Measurements from ENCODE around the gene HEYL.

The HEYL gene

DNA sequence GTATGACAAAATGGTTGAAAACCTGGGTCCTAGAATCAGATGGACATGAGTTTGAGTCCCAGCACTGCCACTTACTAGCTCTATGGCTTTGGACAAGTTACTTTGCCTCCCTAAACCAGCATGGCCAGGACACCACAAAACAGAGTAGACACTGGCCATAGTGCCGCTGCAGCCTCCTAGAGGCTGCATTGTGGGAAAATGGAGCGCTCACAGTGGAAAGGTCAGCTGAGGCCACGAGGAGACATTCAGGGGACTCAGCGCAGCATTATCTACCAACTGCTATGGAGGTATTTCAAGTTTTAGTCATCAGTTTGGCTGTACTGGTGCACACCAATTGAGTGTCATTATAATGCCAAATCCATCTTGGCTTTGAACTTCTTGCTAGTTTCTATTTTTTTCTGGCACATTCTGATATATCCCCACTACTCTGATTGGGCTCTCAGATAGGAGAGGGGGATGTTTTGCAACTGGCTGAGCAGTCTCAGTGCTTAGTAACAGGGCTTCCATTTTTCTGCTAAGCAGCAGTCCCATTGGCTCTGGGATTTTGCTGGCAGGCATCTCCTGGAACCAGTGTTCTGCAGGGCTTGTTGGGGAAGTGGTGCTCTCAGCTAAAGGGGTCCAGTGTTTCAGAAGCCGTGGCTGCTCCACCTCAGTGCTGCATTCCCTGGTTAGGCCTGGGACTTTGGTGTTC lies 16.3 kb upstream of the HEYL start:
- Mint-ChIP-seq H3K36me3 (ENCODE audit: low read depth) (no peaks in the 10 kb centered on the region), H3K27ac (no peak overlapping the region), H3K27me3 (peaks cover 14% of the 10 kb centered on the region), H3K4me1 (peaks cover 3% of the 10 kb centered on the region), H3K4me3 (no peak overlapping the region), H3K9me3 (no peaks in the 10 kb centered on the region)
- DNase-seq (no peak), ATAC-seq (no peak)

DNA sequence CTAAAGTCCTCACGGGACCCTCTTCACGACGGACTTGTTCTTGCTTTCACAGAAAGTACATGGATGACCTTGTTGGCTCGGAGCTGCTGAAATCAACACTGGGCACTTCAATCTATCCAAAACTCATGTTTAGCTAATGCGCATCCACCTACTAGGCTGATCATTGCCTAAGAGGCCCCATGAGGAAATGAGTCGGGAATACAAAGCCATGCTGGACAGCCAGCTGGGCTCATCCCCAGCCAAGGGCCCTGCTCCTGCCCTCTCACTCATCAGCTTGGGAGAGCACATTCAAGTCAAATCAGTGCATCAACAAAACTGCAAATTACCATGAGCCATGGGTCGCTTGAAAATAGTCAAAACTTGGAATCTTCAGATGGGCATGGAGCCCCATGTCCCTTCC lies 14.8 kb upstream of the HEYL start:
- DNase-seq: no peak
- Mint-ChIP-seq H3K27me3 (peaks cover 12% of the 10 kb centered on the region), H3K36me3 (ENCODE audit: low read depth) (no peaks in the 10 kb centered on the region), H3K27ac (no peak overlapping the region), H3K9me3 (no peaks in the 10 kb centered on the region), H3K4me3 (no peak overlapping the region), H3K4me1 (peaks cover 3% of the 10 kb centered on the region)
- ATAC-seq: no peak

DNA sequence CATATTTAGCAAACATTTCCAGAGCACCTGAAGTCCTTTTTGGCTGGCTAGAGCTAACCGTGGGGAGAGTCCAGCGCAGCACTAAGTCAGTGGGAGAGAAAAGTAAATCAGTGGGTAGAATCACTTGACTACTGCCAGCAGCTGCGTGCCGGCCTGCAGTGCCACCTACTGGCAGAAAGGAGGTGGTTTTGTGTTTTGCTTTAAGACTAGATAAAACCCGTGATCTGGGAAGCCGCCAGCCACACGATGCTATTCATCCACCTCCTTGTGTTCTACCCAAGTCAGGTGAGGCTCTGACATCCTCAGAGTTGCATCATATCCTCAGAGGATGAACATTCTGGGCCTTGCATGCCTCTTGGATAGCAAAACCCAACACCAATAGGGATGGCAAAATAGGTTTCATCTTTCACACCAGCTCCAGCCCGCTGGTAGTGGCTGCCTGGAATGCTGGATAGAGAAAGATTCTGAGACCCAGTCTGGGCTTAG lies 14.1 kb upstream of the HEYL start:
- H3K9me3 Mint-ChIP-seq: no peaks in the 10 kb centered on the region
- peaks cover 3% of the 10 kb centered on the region for H3K4me1 Mint-ChIP-seq
- H3K27ac Mint-ChIP-seq: no peak overlapping the region
- H3K27me3 Mint-ChIP-seq: peaks cover 12% of the 10 kb centered on the region
- no peak overlapping the region for H3K4me3 Mint-ChIP-seq
- DNase-seq (peak; percentile 78), ATAC-seq (peak; percentile 68)
- H3K36me3 Mint-ChIP-seq (ENCODE audit: low read depth): no peaks in the 10 kb centered on the region

DNA sequence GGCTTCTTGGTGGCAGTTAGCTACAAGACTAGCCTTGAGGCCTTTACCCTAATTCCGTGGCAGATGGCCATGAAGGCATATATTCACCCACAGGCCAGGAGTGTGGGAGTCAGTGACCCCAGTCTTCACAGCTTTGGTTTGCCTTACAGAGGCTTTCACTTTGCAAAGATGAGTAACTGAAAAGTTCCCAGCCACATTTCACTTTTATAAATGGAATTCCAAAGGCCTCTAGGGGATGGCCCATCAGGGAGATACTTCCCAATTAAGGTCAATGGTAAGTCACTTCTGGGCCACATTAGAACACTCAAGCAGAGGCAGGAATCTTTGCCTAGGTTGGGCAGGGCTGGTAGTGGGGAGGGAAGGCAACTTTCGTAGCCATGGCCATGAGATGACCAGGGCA lies 13.1 kb upstream of the HEYL start:
- H3K9me3 Mint-ChIP-seq: no peaks in the 10 kb centered on the region
- H3K27ac Mint-ChIP-seq: no peak overlapping the region
- no peak overlapping the region for H3K4me3 Mint-ChIP-seq
- no peaks in the 10 kb centered on the region for H3K4me1 Mint-ChIP-seq
- no peak for DNase-seq
- no peaks in the 10 kb centered on the region for H3K36me3 Mint-ChIP-seq (ENCODE audit: low read depth)
- H3K27me3 Mint-ChIP-seq: peaks cover 12% of the 10 kb centered on the region
- no peak for ATAC-seq

DNA sequence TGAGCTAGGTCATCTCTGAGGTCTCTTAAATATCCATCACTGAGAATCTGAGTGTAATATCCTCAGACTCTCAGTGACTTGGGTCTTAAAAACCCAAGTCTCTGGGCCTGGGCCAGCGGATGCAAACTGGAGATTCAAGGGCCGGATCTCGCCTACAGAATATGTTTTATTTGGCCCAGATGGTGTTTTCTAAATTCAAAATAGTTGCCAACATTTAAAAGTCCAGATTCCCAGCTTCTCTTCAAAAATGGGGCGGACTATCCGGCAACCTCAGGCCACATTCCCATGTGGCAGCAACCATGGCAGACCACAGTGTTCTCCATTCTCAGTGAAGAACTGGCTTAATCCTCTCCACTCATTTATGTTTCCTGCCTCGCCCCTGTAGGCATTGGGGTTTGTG lies 12.7 kb upstream of the HEYL start:
- Mint-ChIP-seq H3K27me3 (peaks cover 12% of the 10 kb centered on the region), H3K36me3 (ENCODE audit: low read depth) (no peaks in the 10 kb centered on the region), H3K9me3 (no peaks in the 10 kb centered on the region), H3K4me1 (no peaks in the 10 kb centered on the region), H3K27ac (no peak overlapping the region), H3K4me3 (no peak overlapping the region)
- DNase-seq (no peak), ATAC-seq (no peak)

DNA sequence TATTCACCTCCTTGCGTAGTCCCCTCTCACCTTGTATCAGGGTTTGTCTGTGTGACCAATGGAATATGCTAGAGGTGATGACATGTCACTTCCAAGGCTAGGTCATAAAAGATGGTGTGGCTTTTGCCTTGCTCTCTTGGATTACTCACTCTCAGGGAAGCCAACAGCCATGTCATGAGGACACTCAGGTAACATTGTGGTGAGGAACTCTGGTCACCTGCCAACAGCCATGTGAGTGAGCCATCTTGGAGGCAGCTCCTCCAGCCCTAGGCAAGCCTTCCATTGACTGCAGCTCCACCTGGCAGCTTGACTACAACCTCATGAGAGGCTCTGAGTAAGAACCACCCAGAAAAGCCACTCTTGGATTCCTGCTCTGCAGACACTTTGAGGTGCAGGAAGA lies 11.0 kb upstream of the HEYL start:
- Mint-ChIP-seq H3K4me1 (no peaks in the 10 kb centered on the region), H3K27me3 (peaks cover 12% of the 10 kb centered on the region), H3K9me3 (no peaks in the 10 kb centered on the region), H3K4me3 (no peak overlapping the region), H3K27ac (no peak overlapping the region), H3K36me3 (ENCODE audit: low read depth) (no peaks in the 10 kb centered on the region)
- ATAC-seq: no peak
- DNase-seq: no peak

DNA sequence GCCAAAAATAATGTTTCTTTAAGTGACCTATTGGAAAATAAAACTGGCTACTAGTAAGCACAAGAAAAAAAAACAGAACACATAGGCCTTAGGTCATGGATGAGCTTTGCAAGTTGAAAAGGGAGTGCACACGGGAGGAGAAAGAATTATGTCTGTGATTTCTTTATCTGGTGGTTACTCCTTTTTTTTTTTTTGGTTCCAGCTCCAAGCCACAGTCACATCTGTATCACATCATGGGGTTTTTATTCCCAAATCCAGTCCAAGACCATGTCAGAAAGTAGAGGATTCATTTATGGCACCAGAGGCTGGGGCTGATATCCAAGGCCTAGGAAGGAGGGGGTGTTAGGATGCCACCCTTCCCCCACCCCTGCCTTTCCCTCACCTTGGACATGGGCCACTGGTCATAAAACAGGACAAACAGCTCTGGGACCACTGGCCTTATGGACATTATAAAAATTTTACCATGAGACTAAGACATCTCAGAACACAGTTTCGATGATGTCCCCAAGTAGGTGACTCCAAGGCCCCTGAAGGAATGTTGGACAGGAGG lies 10.3 kb upstream of the HEYL start:
- H3K36me3 Mint-ChIP-seq (ENCODE audit: low read depth): no peaks in the 10 kb centered on the region
- peaks cover 12% of the 10 kb centered on the region for H3K27me3 Mint-ChIP-seq
- ATAC-seq: no peak
- no peak for DNase-seq
- H3K4me1 Mint-ChIP-seq: no peaks in the 10 kb centered on the region
- H3K9me3 Mint-ChIP-seq: no peaks in the 10 kb centered on the region
- no peak overlapping the region for H3K4me3 Mint-ChIP-seq
- no peak overlapping the region for H3K27ac Mint-ChIP-seq

DNA sequence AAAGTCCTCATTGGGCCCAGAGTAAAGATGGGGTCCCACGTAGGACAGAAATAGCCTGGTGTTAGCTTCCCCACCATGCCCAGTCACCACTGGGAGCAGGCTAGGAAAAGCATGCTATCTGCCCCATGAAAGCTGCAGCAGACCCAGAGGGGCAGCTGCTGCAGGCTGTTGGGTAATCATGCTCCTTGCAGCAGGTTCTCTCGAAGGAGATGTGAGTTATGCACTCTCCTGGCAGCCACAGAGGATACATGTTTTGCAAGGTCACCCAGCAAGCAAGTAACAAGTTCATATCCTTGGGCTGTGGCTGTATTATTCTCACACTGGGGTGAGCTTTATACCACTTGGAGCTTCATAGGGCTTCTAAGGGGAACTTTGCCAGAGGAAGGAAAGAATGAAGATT lies 9.1 kb upstream of the HEYL start:
- no peaks in the 10 kb centered on the region for H3K9me3 Mint-ChIP-seq

DNA sequence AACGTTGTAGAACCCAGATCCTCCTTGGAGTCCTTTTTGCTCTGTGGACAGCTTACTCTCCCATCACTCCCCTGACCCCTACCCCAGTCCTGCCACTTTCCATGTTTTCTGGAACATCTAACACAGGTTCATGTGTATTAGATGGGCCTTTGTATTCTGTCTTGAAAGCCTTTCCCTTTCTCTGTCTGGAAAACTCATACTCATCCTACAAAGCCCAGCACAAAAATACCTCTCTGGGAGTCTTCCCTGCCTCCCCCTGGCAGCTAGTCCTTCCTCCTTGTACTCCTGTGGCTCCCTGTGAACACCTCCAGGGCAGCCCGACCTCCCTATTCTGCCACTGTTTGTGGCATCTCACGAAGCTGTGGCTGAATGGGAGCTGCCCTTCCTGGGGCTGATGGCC lies 7.8 kb upstream of the HEYL start:
- H3K4me1 Mint-ChIP-seq: no peaks in the 10 kb centered on the region
- ATAC-seq (no peak), DNase-seq (no peak)
- H3K4me3 Mint-ChIP-seq: no peak overlapping the region
- H3K27me3 Mint-ChIP-seq: no peaks in the 10 kb centered on the region
- no peaks in the 10 kb centered on the region for H3K36me3 Mint-ChIP-seq (ENCODE audit: low read depth)
- H3K9me3 Mint-ChIP-seq: no peaks in the 10 kb centered on the region
- H3K27ac Mint-ChIP-seq: no peak overlapping the region

More for the DNA sequence above, 9.1 kb upstream of the HEYL start:
- Mint-ChIP-seq H3K36me3 (ENCODE audit: low read depth) (no peaks in the 10 kb centered on the region), H3K4me1 (no peaks in the 10 kb centered on the region), H3K4me3 (no peak overlapping the region), H3K27ac (no peak overlapping the region), H3K27me3 (peaks cover 2% of the 10 kb centered on the region)
- DNase-seq: no peak
- no peak for ATAC-seq

DNA sequence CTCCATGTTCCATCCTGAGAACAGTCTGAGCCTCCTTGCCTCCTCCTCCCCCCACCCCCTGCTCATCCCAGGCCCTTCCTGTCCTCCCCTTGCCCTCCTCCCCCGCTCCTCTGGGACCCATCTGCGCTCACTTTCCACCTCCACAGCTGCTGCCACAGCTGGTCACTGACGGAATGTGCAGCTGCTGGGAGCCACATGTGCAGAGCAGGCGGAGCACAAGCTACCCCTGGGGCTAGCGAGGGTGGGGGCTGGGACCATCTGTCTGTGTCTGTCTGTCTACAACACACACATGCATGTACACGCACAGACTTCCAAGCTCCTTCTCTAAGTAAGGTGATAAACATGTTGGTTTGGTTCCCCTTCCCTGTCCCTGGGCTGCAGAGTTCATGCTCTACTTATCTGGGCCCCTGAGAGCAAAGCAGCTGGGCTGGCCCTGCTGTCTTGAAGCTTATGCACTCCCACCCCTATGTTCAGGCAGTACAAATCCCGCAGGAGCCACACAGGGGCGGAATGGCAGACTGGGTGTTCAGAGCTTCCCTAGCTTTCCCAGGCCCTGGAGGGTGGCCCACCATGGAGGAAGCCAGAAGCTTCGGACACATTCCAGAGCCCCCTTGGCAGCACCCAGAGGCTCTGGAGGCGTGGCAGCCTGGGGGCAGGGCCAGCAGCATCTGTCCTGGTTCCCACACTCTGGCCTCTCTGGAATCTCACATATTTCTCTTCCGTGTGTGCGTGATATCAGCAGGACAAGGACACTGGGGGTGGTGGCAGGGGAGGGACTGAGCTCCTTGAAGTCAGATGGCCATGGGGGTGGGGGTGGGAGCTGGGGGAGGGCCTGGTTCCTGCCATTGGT lies 7.0 kb upstream of the HEYL start:
- no peaks in the 10 kb centered on the region for H3K36me3 Mint-ChIP-seq (ENCODE audit: low read depth)
- H3K27ac Mint-ChIP-seq: no peak overlapping the region
- H3K4me1 Mint-ChIP-seq: no peaks in the 10 kb centered on the region
- no peaks in the 10 kb centered on the region for H3K27me3 Mint-ChIP-seq
- DNase-seq (no peak), ATAC-seq (no peak)
- no peaks in the 10 kb centered on the region for H3K9me3 Mint-ChIP-seq
- H3K4me3 Mint-ChIP-seq: no peak overlapping the region

DNA sequence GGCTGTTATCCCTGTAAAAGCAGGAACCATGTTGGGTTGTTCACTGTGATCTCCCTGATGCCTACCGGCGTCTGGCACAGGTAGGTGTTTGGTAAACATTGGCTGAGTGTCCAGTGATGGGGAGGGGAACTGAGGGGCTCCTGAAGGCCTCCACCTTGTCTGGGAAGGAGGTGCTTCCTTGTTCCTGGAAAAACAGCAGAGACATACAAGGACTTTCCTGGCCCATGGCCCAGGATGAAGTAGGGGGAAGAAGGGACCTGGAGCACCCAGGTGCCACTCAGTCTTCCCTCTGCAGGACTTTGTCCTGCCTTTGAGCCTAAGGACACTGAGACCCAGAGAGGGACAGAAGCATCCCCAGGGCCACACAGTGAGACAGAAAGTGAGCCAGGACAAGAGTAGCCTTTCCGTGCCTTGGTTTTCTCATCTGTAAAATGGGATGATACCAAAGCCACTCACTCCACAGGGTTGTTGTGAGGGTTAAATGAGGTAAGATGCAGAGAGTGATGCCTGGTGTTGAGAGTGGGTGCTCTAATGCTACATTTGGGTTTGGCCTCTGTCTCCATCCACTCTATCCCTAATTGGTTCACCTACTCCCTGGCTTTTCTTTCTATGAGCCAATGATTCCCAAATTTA lies 6.1 kb upstream of the HEYL start:
- no peak for ATAC-seq
- no peak for DNase-seq
- Mint-ChIP-seq H3K27ac (no peak overlapping the region), H3K9me3 (no peaks in the 10 kb centered on the region), H3K27me3 (no peaks in the 10 kb centered on the region), H3K4me1 (no peaks in the 10 kb centered on the region), H3K4me3 (no peak overlapping the region), H3K36me3 (ENCODE audit: low read depth) (no peaks in the 10 kb centered on the region)

DNA sequence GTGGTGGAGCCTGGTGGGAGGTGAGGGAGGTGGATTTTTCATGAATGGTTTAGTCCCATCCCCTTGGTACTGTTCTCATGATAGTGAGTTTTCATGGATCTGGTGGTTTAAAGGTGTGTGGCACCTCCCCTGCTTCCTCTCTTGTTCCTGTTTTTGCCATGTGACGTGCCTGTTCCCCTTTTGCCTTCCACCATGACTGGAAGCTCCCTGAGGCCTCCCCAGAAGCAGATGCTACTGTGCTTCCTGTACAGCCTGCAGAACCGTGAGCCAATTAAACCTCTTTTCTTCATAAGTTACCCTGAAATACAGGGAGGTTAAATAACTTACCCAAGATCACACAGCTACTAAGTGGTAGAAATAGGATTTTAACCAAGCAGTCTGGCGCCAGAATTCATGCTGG lies 4.3 kb upstream of the HEYL start:
- no peaks in the 10 kb centered on the region for H3K9me3 Mint-ChIP-seq
- DNase-seq: no peak
- ATAC-seq: no peak
- peaks cover 5% of the 10 kb centered on the region for H3K4me1 Mint-ChIP-seq
- no peaks in the 10 kb centered on the region for H3K36me3 Mint-ChIP-seq (ENCODE audit: low read depth)
- peaks cover 6% of the 10 kb centered on the region for H3K27me3 Mint-ChIP-seq
- H3K27ac Mint-ChIP-seq: no peak overlapping the region
- no peak overlapping the region for H3K4me3 Mint-ChIP-seq

DNA sequence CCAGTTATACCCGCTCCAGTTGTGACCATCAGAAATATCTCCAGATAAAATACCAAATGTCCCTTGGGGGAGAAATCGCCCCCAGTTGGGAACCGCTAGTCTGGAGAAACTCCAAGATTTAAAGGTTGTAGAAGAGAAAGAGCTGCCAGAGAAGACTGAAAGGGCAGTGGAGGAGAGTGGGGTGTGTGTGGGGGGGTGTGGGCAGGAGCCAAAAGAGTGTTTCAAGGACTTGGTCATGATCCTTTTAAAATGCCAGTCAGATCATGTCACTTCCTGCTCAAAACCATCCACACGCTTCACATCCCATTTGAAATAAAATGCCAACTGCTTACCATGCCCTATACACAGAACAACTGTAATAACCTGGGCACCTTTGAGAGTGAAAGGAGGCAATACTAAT lies 3.4 kb upstream of the HEYL start:
- ATAC-seq (no peak), DNase-seq (no peak)
- no peaks in the 10 kb centered on the region for H3K36me3 Mint-ChIP-seq (ENCODE audit: low read depth)
- H3K4me1 Mint-ChIP-seq: peaks cover 5% of the 10 kb centered on the region
- H3K27me3 Mint-ChIP-seq: peaks cover 15% of the 10 kb centered on the region
- no peaks in the 10 kb centered on the region for H3K9me3 Mint-ChIP-seq
- H3K4me3 Mint-ChIP-seq: no peak overlapping the region
- H3K27ac Mint-ChIP-seq: no peak overlapping the region

DNA sequence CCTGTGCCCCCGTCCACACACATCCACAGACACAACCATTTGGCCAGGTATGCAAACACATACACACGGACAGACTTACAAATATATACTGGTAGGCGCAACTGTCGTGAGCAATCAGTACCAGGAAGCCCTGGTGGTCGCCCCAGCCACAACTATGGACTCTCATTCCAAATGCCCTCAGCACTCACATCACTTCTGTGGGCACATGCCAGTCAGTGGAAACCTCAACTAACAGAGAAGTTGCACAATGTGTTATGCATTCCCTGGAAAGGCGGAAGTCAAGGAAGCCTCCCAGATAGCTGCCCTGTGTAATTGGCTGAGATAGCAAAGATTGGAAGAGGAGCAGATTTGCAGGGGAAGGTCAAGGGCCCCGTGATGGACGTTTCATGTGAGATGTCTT lies 1.4 kb upstream of the HEYL start:
- peaks cover 28% of the 10 kb centered on the region for H3K27me3 Mint-ChIP-seq
- no peak overlapping the region for H3K4me3 Mint-ChIP-seq

DNA sequence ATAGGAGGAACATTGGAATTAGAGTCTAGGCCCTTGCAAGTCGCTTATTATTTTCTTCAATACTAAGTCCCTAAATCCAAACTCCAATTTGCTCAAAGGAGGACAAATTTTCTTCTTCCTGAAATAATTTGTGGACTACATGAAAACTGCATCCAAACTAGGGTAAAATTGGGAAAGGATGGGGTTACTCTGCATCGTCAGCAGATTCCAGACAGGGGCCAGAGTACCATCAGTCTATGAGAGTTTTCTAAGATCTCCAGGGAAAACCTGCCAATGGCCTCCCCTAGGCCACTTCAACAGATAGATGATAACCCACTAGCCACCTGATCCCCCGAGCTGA lies 508 bp downstream of the HEYL start:
- Mint-ChIP-seq H3K27me3 (peaks cover 31% of the 10 kb centered on the region), H3K9me3 (no peaks in the 10 kb centered on the region)
- ATAC-seq: no peak

More for the DNA sequence above, 1.4 kb upstream of the HEYL start:
- no peaks in the 10 kb centered on the region for H3K36me3 Mint-ChIP-seq (ENCODE audit: low read depth)
- no peak for ATAC-seq
- H3K27ac Mint-ChIP-seq: no peak overlapping the region
- H3K9me3 Mint-ChIP-seq: no peaks in the 10 kb centered on the region
- H3K4me1 Mint-ChIP-seq: peaks cover 5% of the 10 kb centered on the region
- DNase-seq: no peak

More for the DNA sequence above, 508 bp downstream of the HEYL start:
- Mint-ChIP-seq H3K4me3 (peak overlapping the region; percentile 41), H3K36me3 (ENCODE audit: low read depth) (no peaks in the 10 kb centered on the region), H3K4me1 (peaks cover 5% of the 10 kb centered on the region), H3K27ac (no peak overlapping the region)
- no peak for DNase-seq

Measured in activated naive CD8-positive, alpha-beta T cell treated with anti-CD3 and anti-CD28 coated beads, Interleukin-2, amount 50 U/mL, for 24 hours (primary cell).